IPS DF 4.7 (cell line): ENCODE results near the gene PAGE5.

Source experiments
- DNase-seq: peaks from one replicate; pipeline ENCODE4 v3.0.0-alpha.2; 2013; ENCODE audit warnings: low spot score; ENCODE audit errors: extremely low read depth

PAGE5 gene, protein sequence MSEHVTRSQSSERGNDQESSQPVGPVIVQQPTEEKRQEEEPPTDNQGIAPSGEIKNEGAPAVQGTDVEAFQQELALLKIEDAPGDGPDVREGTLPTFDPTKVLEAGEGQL

GRCh38 chrX:55220119-55220794, at the start of gene PAGE5:
PAGE5 (plus strand) TSS chrX:55220346; CDS start chrX:55221383, 1,037 bp downstream.
- no peak for DNase-seq

GRCh38 chrX:55187281-55187680, 32.9 kb upstream of the PAGE5 start:
- DNase-seq: no peak

- DNase-seq: no peak
Observed at GRCh38 chrX:55196688-55197087, 23.5 kb upstream of the PAGE5 start.

- no peak for DNase-seq
Observed at GRCh38 chrX:55201930-55202579, 18.1 kb upstream of the PAGE5 start.

DNA sequence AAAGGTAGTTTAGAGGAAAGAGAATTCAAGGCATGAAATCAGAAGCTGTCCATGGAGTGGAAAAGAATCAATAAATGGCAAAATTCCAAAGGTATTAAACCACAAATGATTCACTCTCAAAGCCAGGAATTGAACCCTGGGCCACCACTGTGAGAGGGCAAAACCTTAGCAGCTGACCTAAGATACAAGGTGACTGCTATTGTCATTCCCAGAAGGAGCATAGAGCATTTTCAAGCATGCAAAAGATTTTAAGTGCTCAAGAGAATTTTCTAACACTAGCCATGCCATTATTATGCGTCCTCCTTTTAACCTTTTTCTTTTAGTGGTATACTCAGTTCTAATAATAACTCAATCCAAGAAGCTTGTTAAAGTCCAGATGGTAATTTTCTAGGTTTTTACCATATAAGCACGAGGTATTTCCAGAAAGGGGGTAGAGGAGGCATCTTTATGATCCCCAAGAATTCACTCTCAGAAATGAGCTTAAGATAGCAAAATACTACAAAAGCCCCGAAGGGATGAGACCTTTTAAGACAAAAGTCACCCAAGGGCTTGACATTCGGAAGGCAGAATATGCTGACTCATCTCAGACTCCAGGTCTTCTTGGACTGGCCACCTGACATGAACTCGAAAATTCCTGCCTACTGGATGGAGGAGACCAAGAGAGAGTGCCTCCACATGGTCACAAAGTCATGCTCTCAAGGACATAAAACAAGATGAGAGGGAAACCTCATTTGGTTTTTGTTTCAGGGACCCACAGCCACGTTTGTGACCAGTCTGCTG, 13.8 kb upstream of the PAGE5 start:
- DNase-seq: no peak

GRCh38 chrX:55210931-55211677, 9.0 kb upstream of the PAGE5 start:
- DNase-seq: no peak

GRCh38 chrX:55213381-55213780, 6.8 kb upstream of the PAGE5 start:
- no peak for DNase-seq

GRCh38 chrX:55240788-55241340, 20.7 kb downstream of the PAGE5 start:
- DNase-seq: no peak

GRCh38 chrX:55253528-55253927, 33.4 kb downstream of the PAGE5 start:
- DNase-seq: no peak

DNA sequence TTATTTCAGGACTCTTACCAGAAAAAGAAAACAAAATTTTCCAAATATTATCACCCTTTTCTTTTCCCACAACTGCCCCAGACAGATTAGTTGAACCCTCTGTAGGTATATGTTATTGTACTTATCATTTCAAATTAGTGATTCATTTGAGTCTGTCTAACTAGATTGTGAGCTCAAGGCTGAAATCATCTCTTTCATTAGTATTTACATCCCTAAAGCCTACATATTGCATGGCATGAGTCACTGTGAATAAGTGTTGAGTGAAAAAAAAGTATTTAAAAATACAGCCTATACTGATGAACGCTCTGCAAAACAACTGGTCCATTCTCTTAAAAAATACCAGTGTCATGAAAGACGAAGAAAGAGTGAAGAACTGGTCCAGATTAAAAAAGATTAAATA, 40.7 kb downstream of the PAGE5 start:
- DNase-seq: no peak

GRCh38 chrX:55264816-55265215, 44.7 kb downstream of the PAGE5 start, which contains the start of gene PAGE3:
PAGE3 (minus strand) TSS chrX:55264916; CDS start chrX:55263903, 1,013 bp downstream.
- no peak for DNase-seq
